ENCODE measurements around the gene KRT4.

GRCh38 chr12:52788192-52788875 lies 25.6 kb downstream of the KRT4 start:
- TF ChIP-seq CTCF (IDR thresholded peaks at IDR 0.05) (no peak), POLR2A (IDR thresholded peaks at IDR 0.05) (no peak)

Data from testis (tissue), 2 donors.